AG04450 (cell line): Measurements from ENCODE around the gene CSH2. TPM values are rescaled to one million over a fixed set of nuclear protein-coding genes. Genes with fewer than 3 reads are reported as not detected.

Experiments
- CTCF ChIA-PET: fragments of 300-600, 350-600 bp; formaldehyde crosslinking; extraction: SDS; loops from one replicate; lab custom pipeline; 2022; ENCODE audit warnings: antibody characterized with exemption, inconsistent platforms; lab: Charles Lee
- POLR2A ChIA-PET: fragments of 350-600 bp; formaldehyde crosslinking; extraction: SDS; loops from one replicate; lab custom pipeline; 2021; ENCODE audit warnings: antibody characterized with exemption, inconsistent platforms; lab: Yijun Ruan, JAX
- DNase-seq: peaks from one replicate; pipeline ENCODE4 v3.0.0-alpha.2; 2011; ENCODE audit warnings: low read depth, low spot score
- H3K27ac ChIP-seq: one replicate; pipeline ENCODE4 v1.5.1; 2012; ENCODE audit warnings: low read depth, low read length, control low read depth
- H3K27me3 ChIP-seq: one replicate; pipeline ENCODE4 v1.6.0; 2012; ENCODE audit warnings: low read length; ENCODE audit not compliant: control insufficient read depth, insufficient read depth
- H3K4me3 ChIP-seq: 2 replicates; pipeline ENCODE4 v1.5.1; 2011; ENCODE audit warnings: mild to moderate bottlenecking, low read depth, low read length, control low read depth
- H3K9me3 ChIP-seq: 2 replicates; pipeline ENCODE4 v1.5.1; 2012; ENCODE audit warnings: low read length; ENCODE audit not compliant: control insufficient read depth, insufficient read depth
- CTCF ChIP-seq: IDR thresholded peaks from 2 replicates; pipeline ENCODE4 v1.5.1; 2011; ENCODE audit warnings: low read depth, low read length, control low read depth, inconsistent platforms
- polyA plus RNA-seq: library from polyadenylated mRNA; depleted of rRNA; stranded (reverse); fragments of >200 nt; gene quantifications from 2 replicates; pipeline ENCODE4 v1.2.3, GENCODE V29; 2011

The CSH2 gene
- polyA plus RNA-seq, 1 experiment = not detected

DNA sequence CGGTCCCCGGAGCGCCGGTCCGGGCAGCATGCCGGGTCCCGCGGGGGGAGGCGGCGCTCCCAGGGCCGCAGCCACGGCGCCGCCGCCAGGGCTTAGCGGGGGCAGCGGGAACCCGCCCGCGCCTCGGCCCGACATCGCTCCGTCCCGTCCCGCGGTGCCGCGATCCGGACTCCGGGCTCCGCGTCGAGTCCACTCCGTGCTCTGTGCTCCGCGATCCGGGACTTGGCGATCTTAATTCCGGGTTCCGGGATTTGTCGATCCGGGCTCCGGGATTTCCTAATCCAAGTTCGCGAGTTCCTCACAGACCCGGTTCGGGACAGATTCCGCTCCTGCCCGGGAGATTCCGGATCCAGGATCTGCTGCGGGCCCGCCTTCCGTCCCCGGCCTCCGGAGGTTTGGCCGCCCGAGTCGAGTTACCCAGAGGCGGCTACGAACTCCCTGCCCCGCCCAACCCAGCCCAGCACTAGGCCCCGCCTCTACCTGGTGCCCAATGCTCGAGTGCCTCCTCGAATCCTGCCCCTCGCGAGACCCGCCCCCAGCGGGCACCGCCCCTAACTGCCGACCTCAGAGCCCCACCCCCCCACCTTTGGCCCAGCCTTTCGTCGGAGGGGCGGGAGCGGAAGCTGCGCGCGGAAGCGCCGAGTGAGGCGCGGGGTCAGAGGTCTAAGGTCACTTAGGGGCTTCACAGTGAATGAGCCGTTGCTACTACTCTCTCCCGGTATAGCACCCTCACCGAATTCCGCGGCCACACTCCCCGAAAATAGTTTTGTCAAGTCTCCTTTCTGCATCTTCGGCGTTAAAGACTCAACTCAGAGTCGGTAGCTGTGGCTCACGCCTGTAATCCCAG is 30.7 kb downstream of the CSH2 start, which contains the start of gene SMARCD2:
SMARCD2 (minus strand) TSS at position 146 of the 847 bp plus-strand sequence; CDS start at position 135, 11 bp downstream.
- POLR2A ChIA-PET = interaction anchor here (0.6 to 1.7 kb wide), 8 partner anchors 16 to 663 kb away, joined by 3 to 12 read pairs (median 4); partner anchors contain the start of genes CCDC47 and DDX42
- H3K4me3 ChIP-seq = peak within 1 kb of the TSS; percentile 88
- no peak for TF ChIP-seq CTCF
- peak; percentile 99 for DNase-seq
- no peaks in the 10 kb centered on the region; the same call in 1 of the 2 replicates for H3K9me3 ChIP-seq
- CTCF ChIA-PET = interaction anchor here (0.7 kb wide), 1 partner anchor 8 kb away, joined by 3 read pairs; no protein-coding TSS in a partner anchor
- H3K27ac ChIP-seq = peak within 1 kb of the TSS; percentile 77
- H3K27me3 ChIP-seq = no peaks in the 10 kb centered on the region

DNA sequence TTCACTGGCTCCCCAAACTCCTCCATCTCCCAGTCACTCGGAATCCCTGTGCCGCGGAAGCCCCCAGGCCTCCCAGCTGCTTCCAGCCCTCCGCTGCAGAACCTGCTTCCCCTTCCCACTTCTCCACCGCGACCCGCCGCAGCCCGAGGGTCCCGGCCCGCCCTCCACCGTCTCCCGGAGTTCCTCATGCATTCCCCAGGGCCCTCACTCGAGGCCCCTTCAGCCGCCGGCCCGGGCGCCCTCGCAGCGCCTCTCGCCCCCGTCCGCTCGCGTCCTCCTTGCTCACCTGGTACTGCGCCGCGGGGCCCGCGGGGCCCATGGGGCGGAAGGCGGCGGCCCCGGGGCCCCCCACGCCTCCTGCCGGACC is 31.3 kb downstream of the CSH2 start:
- Histone ChIP-seq H3K4me3 (peak overlapping the region; percentile 88), H3K27me3 (no peaks in the 10 kb centered on the region), H3K27ac (peak overlapping the region; percentile 68), H3K9me3 (no peaks in the 10 kb centered on the region; the same call in 1 of the 2 replicates)
- ChIA-PET CTCF (no interaction called here), POLR2A (interaction anchor here (1.0 to 2.4 kb wide), 4 partner anchors 9 to 399 kb away, joined by 3 to 12 read pairs (median 6); partner anchors contain the start of genes CCDC47, DDX42 and FTSJ3)
- DNase-seq = no peak
- TF ChIP-seq CTCF = no peak

DNA sequence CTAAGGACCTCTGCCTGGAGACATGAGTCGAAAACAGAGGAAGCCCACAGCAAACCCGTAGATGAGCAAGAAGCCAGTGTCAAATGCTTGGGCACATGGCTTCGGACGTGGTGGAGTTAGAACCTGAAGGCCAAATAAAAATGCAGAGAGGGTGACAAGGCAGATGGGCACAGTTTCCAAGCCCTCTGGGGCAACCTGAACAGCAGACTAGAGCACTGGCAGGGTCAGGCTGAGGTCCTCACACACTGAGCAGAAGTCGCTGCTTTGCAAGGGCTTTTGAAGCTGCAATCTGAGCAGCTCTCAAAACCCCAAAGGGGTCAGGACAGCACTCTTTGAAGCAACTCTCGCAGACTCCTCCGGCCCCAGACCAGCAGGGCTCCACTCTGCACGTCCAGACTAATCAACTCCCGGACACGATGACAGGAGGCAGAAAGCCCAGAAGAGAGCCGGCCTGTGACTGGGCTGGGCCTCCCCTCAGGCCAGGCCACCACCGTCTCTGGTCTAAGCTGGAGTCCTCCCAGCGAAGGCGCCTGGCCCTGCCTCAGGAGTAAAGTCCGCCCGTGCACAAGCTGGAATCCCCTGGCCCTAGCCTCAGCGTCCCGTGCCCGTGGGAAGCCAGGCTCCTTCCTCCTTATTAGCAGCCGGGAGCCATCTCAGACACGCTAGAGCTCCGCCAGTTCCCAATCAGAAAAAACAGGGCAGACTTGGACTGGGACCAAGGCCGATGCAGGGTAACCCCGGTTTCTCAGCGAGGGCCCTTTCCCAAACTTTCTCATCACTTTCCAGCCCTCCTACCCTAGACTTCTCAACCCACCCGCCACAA is 31.9 kb downstream of the CSH2 start:
- DNase-seq = no peak
- ChIA-PET POLR2A (interaction anchor here (0.8 to 2.4 kb wide), 6 partner anchors 8 to 399 kb away, joined by 3 to 12 read pairs (median 4); partner anchors contain the start of genes CCDC47, DDX42, FTSJ3 and PSMC5), CTCF (no interaction called here)
- Histone ChIP-seq H3K27ac (peak overlapping the region; percentile 68), H3K9me3 (no peaks in the 10 kb centered on the region; the same call in 1 of the 2 replicates), H3K27me3 (no peaks in the 10 kb centered on the region), H3K4me3 (peak overlapping the region; percentile 88)
- no peak for TF ChIP-seq CTCF

- H3K27ac ChIP-seq = peak overlapping the region; percentile 68
- peak overlapping the region; percentile 88 for H3K4me3 ChIP-seq
- no peak for TF ChIP-seq CTCF
- CTCF ChIA-PET = interaction anchor here (0.5 to 0.6 kb wide), 2 partner anchors 15 to 26 kb away, joined by 3 read pairs; no protein-coding TSS in a partner anchor
- no peak for DNase-seq
- H3K27me3 ChIP-seq = no peaks in the 10 kb centered on the region
- POLR2A ChIA-PET = interaction anchor here (0.8 to 2.4 kb wide), 5 partner anchors 8 to 67 kb away, joined by 4 to 12 read pairs (median 5); partner anchors contain the start of genes CCDC47, DDX42, FTSJ3 and PSMC5
- no peaks in the 10 kb centered on the region; the same call in 1 of the 2 replicates for H3K9me3 ChIP-seq
Observed at GRCh38 chr17:63840591-63841349, 32.7 kb downstream of the CSH2 start.
